ENCODE results near the gene ABCA4. TPM values are rescaled to one million over a fixed set of nuclear protein-coding genes. Genes with fewer than 3 reads are reported as not detected.

Gene ABCA4
- total RNA-seq, 1 experiment from 2014 or later = not detected

GRCh38 chr1:94068096-94068998 lies 52.6 kb downstream of the ABCA4 start:
- peak; percentile 56 for DNase-seq (ENCODE audit: low read depth)
- in situ Hi-C loops (cut with HindIII; ENCODE audit: low pct_unique_long_range_greater_than_20kb, low sequenced_read_pairs) = no loop called here

DNA sequence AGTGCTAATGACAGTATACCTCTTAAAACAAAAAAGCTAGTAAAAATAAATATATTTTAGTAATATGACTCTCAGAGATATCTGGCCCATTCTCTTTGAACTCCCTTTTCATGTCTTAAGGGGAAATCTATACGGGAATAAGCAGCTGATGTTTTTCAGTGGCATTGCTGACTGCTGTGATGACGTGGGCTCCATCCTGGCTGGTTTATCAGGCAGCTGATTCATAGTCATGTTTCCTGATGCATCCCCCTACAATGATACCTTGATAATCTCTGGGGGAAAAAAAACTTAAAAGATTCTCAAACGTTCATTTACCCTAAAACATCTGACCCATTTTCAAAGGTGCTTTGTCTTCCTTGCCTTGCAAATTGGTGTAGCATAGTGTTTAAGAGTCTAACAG lies 53.8 kb downstream of the ABCA4 start:
- in situ Hi-C loops (cut with HindIII; ENCODE audit: low pct_unique_long_range_greater_than_20kb, low sequenced_read_pairs) = no loop called here
- DNase-seq (ENCODE audit: low read depth) = no peak

DNA sequence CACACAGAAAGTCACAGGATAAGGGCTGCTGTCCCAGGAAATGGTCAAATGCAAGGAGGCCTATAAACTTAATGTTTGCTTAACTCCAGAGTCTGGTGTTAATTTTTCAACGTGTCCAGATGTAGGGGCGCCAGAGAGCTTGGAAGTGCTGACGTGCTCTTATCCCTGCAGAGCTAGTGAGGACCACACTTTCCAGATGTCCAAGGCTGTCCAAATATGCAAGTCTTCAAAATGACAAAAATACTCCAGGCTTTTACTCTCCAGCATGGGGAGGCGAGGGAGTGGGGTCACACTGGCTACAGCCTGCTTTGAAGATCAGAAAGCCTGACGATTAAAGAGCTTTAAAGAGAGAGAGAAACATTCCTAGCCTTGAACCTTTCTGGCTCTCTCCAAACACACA lies 57.6 kb downstream of the ABCA4 start:
- in situ Hi-C loops (cut with HindIII; ENCODE audit: low pct_unique_long_range_greater_than_20kb, low sequenced_read_pairs) = no loop called here
- DNase-seq (ENCODE audit: low read depth) = no peak

DNA sequence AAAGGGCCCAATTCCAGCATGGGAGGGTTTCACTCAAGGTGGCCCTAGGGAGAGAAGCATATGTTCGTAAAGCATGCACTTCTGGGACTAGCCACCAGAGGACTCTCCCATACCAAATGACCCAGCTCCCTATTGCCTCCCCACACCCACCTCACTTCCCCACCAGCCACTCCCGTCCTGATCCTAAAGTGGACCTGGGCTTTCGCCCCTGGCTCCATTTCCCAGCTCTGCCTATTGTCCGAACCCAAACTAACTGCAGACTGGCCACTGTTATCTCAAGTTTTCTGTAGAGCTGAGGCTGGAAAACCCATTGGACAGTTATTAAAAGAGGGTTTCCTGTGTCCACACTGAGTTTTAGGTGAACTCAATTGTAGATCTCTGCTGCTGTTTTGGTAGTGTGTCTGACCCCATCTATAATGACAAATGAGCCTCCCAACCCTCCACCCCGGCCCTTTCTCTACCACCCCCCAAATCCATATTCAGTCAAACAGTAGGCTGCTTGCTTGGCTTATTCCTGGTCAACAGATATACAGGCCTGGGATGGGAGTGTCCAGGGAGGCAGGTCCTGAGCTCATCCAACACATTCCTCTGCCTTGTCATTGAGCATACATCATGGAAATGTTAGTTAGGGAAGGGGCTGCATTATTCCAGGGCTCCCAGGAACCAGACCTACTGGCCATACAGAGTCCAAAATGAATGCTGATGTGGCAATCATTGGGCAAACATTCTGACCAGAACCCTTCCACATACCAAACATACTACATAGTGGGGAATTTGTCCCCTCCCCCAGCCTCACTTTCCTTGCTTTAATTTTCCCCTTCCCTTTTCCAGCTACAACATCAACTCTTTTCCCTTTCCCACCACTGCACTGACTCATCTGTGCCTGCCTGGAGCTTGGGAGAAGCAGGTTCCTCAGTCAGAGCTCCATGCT lies 59.2 kb downstream of the ABCA4 start:
- in situ Hi-C loops (cut with HindIII; ENCODE audit: low pct_unique_long_range_greater_than_20kb, low sequenced_read_pairs) = no loop called here
- no peak for DNase-seq (ENCODE audit: low read depth)

DNA sequence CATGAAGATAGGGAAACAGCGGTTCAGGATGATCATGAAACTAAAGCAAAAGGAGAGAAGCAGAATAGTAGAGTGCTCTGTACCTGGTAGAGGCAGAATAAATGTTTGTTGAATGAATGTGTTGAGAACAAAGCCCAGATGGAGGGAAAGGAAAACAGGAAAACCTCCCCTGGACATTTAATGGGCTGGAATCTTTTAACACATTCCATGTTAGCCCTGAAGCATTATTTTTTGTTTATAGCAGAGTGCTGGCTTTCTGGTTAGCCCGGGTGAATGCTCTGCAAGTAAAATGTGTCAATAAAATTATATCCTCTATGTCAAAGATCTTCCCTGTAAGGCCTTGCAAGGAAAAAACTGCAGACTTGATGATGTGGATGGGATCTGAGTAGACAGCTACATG lies 60.2 kb downstream of the ABCA4 start:
- DNase-seq (ENCODE audit: low read depth) = no peak
- in situ Hi-C loops (cut with HindIII; ENCODE audit: low pct_unique_long_range_greater_than_20kb, low sequenced_read_pairs) = no loop called here

DNA sequence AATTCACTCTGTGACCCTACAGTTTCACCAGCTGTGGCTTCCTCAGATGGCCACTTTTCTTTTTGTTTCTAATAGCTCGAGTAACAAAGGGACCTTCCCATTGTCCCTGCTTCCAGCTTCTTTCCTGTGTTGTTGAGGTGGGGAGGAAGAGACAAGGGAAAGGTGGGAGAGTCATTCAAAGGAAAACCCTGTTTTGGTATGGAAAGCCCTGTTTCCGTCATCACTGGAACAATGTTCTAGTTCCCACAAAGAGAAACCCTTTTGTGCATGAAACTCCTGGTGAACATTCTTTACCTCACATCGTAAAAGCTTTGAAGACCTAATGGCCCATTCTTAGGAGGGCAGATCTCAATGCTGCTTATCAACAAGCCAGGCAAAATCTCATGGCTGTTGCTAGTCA lies 62.2 kb downstream of the ABCA4 start:
- DNase-seq (ENCODE audit: low read depth) = no peak
- in situ Hi-C loops (cut with HindIII; ENCODE audit: low pct_unique_long_range_greater_than_20kb, low sequenced_read_pairs) = no loop called here

GRCh38 chr1:94056996-94057395 lies 64.0 kb downstream of the ABCA4 start:
- DNase-seq (ENCODE audit: low read depth) = no peak
- in situ Hi-C loops (cut with HindIII; ENCODE audit: low pct_unique_long_range_greater_than_20kb, low sequenced_read_pairs) = no loop called here

DNA sequence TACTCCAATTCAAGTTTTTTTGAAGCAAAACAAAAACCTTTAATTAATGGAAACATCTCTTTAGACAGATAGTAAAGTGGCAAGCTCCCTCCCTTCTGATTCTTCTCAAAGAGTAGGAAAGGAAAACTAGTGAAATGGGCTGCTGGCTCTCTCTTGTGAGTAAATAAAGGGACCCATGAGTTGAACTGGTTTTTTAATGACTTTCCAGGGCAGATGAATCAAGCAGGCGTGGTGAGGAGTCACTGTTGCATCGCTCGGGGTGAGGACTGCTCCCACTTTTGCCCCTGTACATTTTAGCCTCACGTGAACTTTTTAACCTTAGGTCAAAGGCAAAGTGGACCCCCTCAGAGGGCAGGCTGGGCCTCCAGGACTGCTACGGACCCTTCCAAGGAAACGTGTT lies 64.8 kb downstream of the ABCA4 start:
- no peak for DNase-seq (ENCODE audit: low read depth)
- in situ Hi-C loops (cut with HindIII; ENCODE audit: low pct_unique_long_range_greater_than_20kb, low sequenced_read_pairs) = no loop called here

GRCh38 chr1:94055459-94056122 lies 65.4 kb downstream of the ABCA4 start:
- in situ Hi-C loops (cut with HindIII; ENCODE audit: low pct_unique_long_range_greater_than_20kb, low sequenced_read_pairs) = no loop called here
- DNase-seq (ENCODE audit: low read depth) = no peak

DNA sequence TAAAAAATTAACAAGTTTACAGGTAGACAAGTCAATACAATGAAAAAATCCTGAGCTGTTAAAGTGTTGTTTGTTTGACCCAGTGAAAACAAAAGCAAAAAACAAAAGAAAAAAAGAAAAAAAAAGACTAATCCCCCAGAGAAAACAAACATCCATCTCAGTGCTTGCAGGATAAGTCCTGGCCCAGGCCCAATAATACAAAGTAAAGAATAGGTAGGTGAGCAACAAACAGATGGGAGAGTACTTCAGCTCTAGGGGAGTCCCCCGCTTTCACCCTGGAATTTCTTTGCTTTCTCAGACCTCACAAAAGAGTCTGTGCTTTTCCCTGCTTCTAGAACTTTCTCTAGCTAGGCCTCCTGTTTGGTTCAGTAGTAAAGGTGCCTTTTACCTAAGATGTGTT lies 70.3 kb downstream of the ABCA4 start:
- in situ Hi-C loops (cut with HindIII; ENCODE audit: low pct_unique_long_range_greater_than_20kb, low sequenced_read_pairs) = no loop called here
- no peak for DNase-seq (ENCODE audit: low read depth)

GRCh38 chr1:94050254-94050653 lies 70.7 kb downstream of the ABCA4 start:
- in situ Hi-C loops (cut with HindIII; ENCODE audit: low pct_unique_long_range_greater_than_20kb, low sequenced_read_pairs) = no loop called here
- no peak for DNase-seq (ENCODE audit: low read depth)

GRCh38 chr1:94049791-94050190 lies 71.2 kb downstream of the ABCA4 start:
- in situ Hi-C loops (cut with HindIII; ENCODE audit: low pct_unique_long_range_greater_than_20kb, low sequenced_read_pairs) = no loop called here
- DNase-seq (ENCODE audit: low read depth) = no peak

- no peak for DNase-seq (ENCODE audit: low read depth)
- in situ Hi-C loops (cut with HindIII; ENCODE audit: low pct_unique_long_range_greater_than_20kb, low sequenced_read_pairs) = no loop called here
Measured at GRCh38 chr1:94048413-94049164, 72.4 kb downstream of the ABCA4 start.

DNA sequence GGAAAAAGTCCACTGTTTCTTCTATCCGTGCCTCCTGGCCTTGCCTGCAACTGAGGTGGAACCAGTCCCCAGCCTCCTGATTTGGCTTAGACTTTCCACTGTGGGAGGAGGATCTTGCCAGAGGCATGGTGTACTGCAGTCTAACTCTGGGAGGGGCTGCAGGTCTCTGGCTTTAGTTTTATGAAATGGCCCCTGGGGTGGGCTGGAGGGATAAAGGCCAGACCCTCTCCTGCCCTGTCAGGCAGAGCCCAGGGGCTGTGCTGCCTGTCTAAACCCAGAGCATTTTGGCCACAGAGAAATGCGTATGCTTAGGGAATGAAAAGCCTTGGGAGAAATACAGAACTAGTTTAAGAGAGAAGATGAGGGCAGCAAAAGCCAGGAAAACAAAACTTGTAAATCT lies 73.0 kb downstream of the ABCA4 start:
- no peak for DNase-seq (ENCODE audit: low read depth)
- in situ Hi-C loops (cut with HindIII; ENCODE audit: low pct_unique_long_range_greater_than_20kb, low sequenced_read_pairs) = no loop called here

GRCh38 chr1:94045465-94046056 lies 75.4 kb downstream of the ABCA4 start:
- DNase-seq (ENCODE audit: low read depth) = peak; percentile 91
- in situ Hi-C loops (cut with HindIII; ENCODE audit: low pct_unique_long_range_greater_than_20kb, low sequenced_read_pairs) = no loop called here

DNA sequence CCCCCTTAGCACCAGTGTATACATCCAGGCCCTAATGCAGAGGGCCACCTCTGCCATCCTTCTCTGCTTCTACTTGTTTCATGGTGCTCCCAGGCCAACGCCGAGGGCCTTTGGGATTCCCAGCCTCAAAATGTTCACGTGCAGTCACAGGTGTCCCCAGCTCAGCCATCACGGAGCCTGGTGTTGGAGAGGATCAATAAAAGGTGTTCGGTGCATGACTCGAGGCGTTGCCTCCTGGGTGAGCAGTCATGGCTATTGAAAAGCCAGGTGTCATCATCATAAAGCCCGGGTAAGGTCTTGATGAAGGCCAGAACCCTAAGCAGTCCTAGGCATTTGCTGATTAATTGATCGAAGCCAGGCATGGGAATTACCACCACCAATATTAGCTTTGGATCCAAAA lies 76.1 kb downstream of the ABCA4 start:
- no peak for DNase-seq (ENCODE audit: low read depth)
- in situ Hi-C loops (cut with HindIII; ENCODE audit: low pct_unique_long_range_greater_than_20kb, low sequenced_read_pairs) = no loop called here

- DNase-seq (ENCODE audit: low read depth) = no peak
- in situ Hi-C loops (cut with HindIII; ENCODE audit: low pct_unique_long_range_greater_than_20kb, low sequenced_read_pairs) = no loop called here
Measured at GRCh38 chr1:94044290-94044790, 76.6 kb downstream of the ABCA4 start.
